22Rv1 (cell line): ENCODE results near the gene FMN1.

ENCODE experiments used
- CTCF ChIP-seq: fragments of 450-650 bp; IDR thresholded peaks from 2 replicates; pipeline ENCODE4 v1.5.1; 2017; ENCODE audit warnings: mild to moderate bottlenecking
- ZFX ChIP-seq: fragments of 450-650 bp; IDR thresholded peaks from 2 replicates; pipeline ENCODE4 v1.6.1; 2017; ENCODE audit warnings: antibody characterized with exemption, borderline replicate concordance

GRCh38 chr15:33197636-33198035 is 3.1 kb upstream of the FMN1 start:
- TF ChIP-seq CTCF (no peak), ZFX (no peak)
